ENCODE measurements around the gene GMPR2.

GMPR2 gene

DNA sequence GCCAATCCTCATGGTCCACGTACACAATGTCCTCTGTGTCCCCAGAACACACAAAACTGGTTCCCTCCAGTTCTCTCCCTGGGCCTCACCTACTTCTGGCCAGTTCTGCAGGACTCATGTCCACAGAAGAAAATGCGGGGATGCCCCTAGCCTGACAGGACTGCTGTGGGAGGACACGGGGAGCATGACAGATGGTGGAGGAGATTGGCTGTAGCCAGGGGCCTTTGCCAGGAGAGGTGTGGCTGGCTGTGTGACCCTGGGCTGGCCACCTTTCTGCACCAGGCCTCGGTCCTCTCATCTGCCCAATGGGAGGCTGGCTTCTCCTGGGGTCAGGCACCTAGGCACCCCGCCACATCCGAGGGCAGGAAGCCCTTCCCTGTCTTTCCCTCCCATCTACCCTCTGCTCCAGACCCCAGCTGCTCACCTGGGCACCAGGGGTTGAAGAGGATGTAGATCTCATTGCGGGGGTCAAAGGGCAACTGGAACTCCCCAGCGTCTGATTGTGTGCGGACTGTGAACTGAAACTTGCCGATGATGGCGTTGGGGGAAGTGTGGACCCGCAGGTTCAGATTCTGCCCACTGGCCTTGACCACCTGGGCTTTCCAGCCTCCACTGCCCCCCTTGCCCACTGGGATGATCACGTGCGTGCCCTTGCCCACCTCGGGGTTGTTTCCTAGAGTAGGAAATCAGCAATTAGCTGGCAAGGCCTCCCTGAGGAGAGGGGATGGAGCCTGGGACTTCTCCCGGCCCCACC lies 27.5 kb downstream of the GMPR2 start:
- TF ChIP-seq FOXM1 (IDR thresholded peaks at IDR 0.05; ENCODE audit: borderline replicate concordance, low read depth), result no peak
- TF ChIP-seq TAF1 (IDR thresholded peaks at IDR 0.05; ENCODE audit: low read depth), result no peak
- TF ChIP-seq MAX (IDR thresholded peaks at IDR 0.05), result no peak
- no peak for TF ChIP-seq RAD21 (IDR thresholded peaks at IDR 0.05; ENCODE audit: low read depth)
- no peak for TF ChIP-seq ZBTB7A (IDR thresholded peaks at IDR 0.05; ENCODE audit: low read depth)
- no peak for TF ChIP-seq REST (IDR thresholded peaks at IDR 0.05; ENCODE audit: low read depth)
- TF ChIP-seq CREB1 (IDR thresholded peaks at IDR 0.05; ENCODE audit: low read depth), result no peak
- no peak for TF ChIP-seq TCF12 (IDR thresholded peaks at IDR 0.05; ENCODE audit: low read depth)
- no peak for TF ChIP-seq YY1 (IDR thresholded peaks at IDR 0.05; ENCODE audit: low read depth)
- no peak for TF ChIP-seq EGR1 (IDR thresholded peaks at IDR 0.05)
- TF ChIP-seq, protein P1, sequence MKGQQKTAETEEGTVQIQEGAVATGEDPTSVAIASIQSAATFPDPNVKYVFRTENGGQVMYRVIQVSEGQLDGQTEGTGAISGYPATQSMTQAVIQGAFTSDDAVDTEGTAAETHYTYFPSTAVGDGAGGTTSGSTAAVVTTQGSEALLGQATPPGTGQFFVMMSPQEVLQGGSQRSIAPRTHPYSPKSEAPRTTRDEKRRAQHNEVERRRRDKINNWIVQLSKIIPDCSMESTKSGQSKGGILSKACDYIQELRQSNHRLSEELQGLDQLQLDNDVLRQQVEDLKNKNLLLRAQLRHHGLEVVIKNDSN (IDR thresholded peaks at IDR 0.05), result no peak
- no peak for TF ChIP-seq CEBPB (IDR thresholded peaks at IDR 0.05)
- TF ChIP-seq NFIC (IDR thresholded peaks at IDR 0.05), result no peak
- no peak for TF ChIP-seq EP300 (IDR thresholded peaks at IDR 0.05; ENCODE audit: borderline replicate concordance)
- TF ChIP-seq TEAD4 (IDR thresholded peaks at IDR 0.05), result no peak

- TF ChIP-seq NFIC (IDR thresholded peaks at IDR 0.05) (no peak), YY1 (IDR thresholded peaks at IDR 0.05; ENCODE audit: low read depth) (no peak), TCF12 (IDR thresholded peaks at IDR 0.05; ENCODE audit: low read depth) (no peak), MAX (IDR thresholded peaks at IDR 0.05) (no peak), CEBPB (IDR thresholded peaks at IDR 0.05) (no peak), TAF1 (IDR thresholded peaks at IDR 0.05; ENCODE audit: low read depth) (no peak), REST (IDR thresholded peaks at IDR 0.05; ENCODE audit: low read depth) (no peak), ZBTB7A (IDR thresholded peaks at IDR 0.05; ENCODE audit: low read depth) (no peak), FOXM1 (IDR thresholded peaks at IDR 0.05; ENCODE audit: borderline replicate concordance, low read depth) (no peak)
- TF ChIP-seq, protein P1 (IDR thresholded peaks at IDR 0.05), result no peak
Measured at GRCh38 chr14:24260780-24261157, 28.0 kb downstream of the GMPR2 start.

- TF ChIP-seq TAF1 (IDR thresholded peaks at IDR 0.05; ENCODE audit: low read depth), result no peak
- no peak for TF ChIP-seq EGR1 (IDR thresholded peaks at IDR 0.05)
- TF ChIP-seq YY1 (IDR thresholded peaks at IDR 0.05; ENCODE audit: low read depth), result no peak
- TF ChIP-seq REST (IDR thresholded peaks at IDR 0.05; ENCODE audit: low read depth), result no peak
- no peak for TF ChIP-seq EP300 (IDR thresholded peaks at IDR 0.05; ENCODE audit: borderline replicate concordance)
- no peak for TF ChIP-seq TEAD4 (IDR thresholded peaks at IDR 0.05)
- TF ChIP-seq MAX (IDR thresholded peaks at IDR 0.05), result no peak
- TF ChIP-seq CREB1 (IDR thresholded peaks at IDR 0.05; ENCODE audit: low read depth), result no peak
Measured at GRCh38 chr14:24261256-24261968, 28.7 kb downstream of the GMPR2 start.

DNA sequence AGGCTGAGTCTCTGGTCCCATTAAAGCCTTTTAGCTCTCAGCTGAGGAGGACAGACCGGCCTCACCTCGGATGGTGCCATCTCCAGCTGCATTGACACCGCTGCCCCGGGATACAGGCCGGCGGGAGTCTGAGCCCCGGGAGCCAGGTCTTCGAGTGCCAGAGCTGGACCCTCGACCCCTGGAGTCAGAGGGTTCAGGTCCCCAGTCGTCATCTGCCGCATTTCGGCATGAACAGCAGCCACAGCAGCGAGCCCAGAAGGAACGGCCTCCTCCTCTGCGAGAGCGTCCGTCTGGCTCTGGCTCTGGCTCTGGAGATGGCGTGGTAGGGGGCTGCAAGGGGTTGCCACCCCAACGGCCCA lies 29.2 kb downstream of the GMPR2 start:
- TF ChIP-seq YY1 (IDR thresholded peaks at IDR 0.05; ENCODE audit: low read depth) (no peak), MAX (IDR thresholded peaks at IDR 0.05) (no peak), EP300 (IDR thresholded peaks at IDR 0.05; ENCODE audit: borderline replicate concordance) (no peak), FOXM1 (IDR thresholded peaks at IDR 0.05; ENCODE audit: borderline replicate concordance, low read depth) (no peak), REST (IDR thresholded peaks at IDR 0.05; ENCODE audit: low read depth) (no peak), ZBTB7A (IDR thresholded peaks at IDR 0.05; ENCODE audit: low read depth) (no peak), NFIC (IDR thresholded peaks at IDR 0.05) (no peak), RAD21 (IDR thresholded peaks at IDR 0.05; ENCODE audit: low read depth) (no peak), CEBPB (IDR thresholded peaks at IDR 0.05) (no peak), TAF1 (IDR thresholded peaks at IDR 0.05; ENCODE audit: low read depth) (no peak), EGR1 (IDR thresholded peaks at IDR 0.05) (no peak), TEAD4 (IDR thresholded peaks at IDR 0.05) (no peak)
- TF ChIP-seq, protein P1 (IDR thresholded peaks at IDR 0.05), result no peak
